NK-92 (cell line): Measurements from ENCODE around the gene ATP12A.

Source experiments
- DNase-seq: peaks from one replicate; lab custom pipeline; 2025; ENCODE audit not compliant: unreplicated experiment; lab: John Stamatoyannopoulos, UW

ATP12A gene

DNA sequence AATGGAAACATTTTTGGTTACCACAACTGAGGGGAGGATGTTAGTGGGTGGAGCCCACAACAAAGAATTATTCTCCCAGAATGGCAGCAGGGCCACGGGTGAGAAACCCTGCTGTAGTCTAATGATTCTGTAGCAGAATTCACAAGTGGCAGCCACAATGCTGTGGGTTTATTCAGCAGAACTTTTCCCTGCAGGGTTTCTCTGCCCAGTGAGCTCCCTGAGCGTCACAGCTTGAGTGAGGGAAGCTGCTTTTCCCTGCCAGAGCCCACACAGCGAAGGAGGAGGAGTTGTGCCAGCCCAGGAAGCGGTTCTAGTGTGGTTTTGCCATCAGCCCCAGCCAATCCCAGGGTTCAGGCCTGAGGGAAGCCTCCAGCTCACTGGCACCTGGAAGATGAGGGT, 4.4 kb downstream of the ATP12A start:
- no peak for DNase-seq

DNA sequence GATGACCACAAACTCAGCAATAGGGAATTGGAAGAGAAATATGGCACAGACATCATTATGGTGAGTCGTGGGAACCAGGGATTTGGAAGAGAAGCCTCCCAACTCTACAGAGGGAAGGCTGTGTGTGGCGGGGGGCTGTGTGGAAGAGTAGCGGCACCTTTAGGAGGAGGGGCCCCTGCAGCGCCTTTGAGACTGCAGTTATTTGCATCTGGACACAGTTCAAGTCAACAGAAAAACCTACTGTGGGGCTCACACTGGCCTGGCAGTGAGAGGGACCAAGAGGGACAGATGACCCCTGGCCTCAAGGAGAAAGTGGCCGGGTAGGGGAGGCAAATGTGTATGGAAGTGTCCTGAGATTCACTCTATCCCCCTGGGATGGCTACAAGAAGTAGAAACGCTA, 5.1 kb downstream of the ATP12A start:
- no peak for DNase-seq

DNA sequence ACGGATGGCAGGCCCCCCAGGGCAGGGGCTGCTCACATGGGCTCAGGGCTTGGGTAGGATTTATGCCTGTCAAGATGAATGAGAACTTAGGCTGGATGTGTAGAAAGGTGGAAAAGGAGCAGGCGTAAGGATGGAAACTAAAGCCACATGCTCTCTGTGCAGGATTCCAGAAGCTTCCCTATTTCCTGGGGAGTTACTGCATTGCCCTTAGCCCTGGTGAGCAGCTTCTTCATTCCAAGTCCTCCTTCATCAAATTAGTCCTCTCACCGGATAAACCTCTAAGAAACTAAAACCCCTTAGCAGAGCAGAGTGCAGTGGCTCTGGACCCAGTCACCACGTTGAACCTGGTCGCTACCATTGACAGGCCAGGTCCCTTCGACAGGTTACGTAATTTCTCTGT, 7.4 kb downstream of the ATP12A start:
- DNase-seq = no peak

DNA sequence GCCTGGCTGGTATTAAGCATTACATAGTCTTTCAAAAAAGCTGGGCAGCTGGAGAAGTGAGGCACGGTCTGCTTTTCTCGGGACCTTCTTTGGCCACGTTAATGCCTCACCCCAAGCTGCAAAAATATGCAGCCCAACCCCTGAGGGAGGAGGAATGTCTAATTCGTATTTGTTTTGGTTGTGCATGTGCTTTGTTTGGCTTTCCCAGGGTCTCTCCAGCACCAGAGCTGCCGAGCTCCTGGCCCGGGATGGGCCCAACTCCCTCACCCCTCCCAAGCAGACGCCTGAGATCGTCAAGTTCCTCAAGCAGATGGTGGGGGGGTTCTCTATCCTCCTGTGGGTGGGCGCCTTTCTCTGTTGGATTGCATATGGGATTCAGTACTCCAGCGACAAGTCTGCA, 7.9 kb downstream of the ATP12A start:
- DNase-seq = no peak

DNA sequence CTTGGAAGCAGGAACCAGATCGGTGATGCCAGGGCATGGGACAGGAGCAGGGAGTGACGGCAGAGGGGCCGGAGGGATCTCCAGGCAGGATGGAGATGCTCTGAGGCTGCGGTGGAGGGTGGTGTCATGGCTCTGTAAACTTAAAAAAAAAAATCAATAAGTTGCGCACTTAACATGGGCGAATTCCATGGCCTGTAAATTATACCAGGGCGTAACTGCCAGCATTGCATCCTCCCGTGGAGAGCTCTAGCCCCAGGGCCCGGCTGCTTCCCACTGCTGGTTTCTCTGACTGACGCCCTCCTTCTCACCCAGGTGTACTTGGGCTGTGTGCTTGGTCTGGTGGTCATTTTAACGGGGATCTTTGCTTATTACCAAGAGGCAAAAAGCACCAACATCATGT, 8.7 kb downstream of the ATP12A start:
- DNase-seq = no peak

DNA sequence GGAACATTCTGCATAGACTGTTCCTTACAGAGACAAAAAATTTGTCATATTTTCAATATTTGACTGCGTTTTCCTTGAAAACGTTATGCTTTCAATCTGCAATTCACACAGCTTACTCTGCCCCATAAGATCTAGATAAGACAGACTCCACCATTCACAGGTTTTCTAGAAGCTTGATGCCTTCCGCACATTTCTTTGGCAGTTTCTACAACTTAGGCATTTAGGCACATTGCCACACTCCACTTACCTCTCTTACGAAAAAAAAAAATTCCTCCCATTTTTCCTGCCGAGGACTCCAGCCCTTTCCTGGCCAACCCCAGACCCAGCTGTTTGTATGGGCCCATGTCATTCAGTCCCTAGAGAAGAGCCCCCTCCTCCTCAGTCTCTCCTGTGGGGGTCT, 11.2 kb downstream of the ATP12A start:
- DNase-seq = no peak

DNA sequence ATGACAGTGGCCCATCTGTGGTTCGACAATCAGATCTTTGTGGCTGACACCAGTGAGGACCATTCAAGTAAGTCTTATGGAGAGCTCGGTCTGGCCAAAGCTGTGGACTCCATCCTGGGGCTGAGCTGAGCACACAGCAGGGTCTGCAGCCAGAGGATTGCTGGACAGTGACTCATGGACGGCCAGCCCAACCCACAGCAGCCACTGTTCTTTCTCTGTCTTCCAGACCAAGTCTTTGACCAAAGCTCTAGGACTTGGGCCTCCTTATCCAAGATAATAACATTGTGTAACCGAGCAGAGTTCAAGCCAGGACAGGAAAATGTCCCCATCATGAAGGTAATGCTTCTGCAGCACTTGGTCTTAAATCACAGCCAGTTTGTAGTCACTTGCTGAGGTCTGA, 12.4 kb downstream of the ATP12A start:
- DNase-seq = no peak

DNA sequence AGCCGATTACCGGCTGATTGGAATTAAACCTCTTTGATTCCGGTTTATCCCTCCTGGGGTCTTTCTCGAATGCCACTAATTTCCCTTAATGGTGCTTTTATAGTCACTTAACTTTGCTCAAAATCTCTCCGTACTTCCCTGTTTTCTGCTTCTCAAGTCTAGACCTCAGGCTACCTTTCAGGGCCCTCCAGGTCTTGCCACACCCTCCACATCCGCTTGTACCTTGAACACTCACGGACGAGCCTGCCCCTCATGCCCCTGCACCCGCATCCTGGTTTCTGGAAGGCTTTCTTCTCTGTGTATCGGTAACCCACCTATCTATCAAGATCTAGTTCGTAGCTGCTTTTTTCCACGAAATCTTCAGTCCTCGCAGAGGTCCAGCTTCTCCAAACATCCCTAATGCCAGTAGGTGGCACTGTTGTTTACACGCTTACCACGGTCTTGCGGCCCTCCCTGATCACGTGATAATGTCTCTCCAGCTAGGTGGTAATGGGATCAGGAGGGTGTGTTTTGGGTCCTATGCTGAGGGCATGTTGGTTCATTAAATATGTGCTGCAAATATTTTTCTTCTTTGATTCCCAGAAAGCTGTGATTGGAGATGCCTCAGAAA, 13.8 kb downstream of the ATP12A start:
- DNase-seq = no peak

DNA sequence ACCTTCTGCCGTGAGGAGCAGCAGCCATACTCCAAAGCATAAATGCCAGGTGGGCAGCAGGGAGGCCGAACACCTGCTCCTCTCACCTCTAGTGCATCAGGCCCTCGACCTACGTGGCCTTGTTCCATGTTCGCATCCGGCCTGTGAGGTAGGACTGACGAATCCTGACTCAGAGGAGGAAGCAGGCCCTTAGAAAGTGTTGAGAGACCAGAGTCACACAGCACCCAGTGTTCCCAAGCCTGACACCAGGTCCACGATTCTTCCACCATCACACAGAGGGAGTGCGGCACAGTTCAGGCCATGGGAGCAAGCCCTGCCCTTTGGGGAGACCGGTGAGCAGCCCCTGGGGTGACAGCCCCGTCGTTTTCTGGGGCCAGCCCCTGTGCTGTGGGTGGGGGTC, 14.7 kb downstream of the ATP12A start:
- no peak for DNase-seq

DNA sequence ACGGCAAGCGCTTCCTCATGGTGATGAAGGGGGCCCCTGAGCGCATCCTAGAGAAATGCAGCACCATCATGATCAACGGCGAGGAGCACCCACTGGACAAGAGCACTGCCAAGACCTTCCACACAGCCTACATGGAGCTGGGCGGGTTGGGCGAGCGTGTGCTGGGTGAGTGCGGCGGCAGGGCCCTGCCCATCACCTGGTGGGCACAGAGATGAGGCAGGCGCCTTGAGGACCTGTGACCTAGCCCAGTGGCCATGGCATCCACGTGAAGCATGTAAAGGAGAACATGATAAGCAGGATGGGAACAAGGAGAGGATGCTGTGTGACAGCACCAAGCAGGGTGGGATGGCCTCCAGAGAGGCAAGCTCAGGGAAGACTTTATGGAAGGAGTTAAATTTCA, 18.5 kb downstream of the ATP12A start:
- DNase-seq = no peak

DNA sequence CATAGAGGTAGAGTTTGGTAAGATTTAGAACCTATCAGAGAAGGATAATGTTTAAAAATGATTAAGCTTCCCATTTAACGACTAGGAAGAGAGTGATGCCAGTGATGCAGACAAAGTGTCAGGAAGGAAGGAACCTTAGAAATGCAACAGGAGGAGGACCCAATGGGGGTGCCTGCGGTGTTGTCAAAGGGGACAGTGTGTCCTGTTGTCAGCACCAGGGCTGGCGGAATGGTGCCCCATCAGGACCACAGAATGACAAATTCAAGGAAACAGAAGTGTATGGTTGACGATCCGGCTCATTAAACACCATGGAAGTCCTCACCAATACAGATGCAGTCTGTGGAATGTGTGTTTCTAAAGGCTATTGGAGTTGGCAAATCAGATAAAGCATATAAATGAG, 19.3 kb downstream of the ATP12A start:
- no peak for DNase-seq

DNA sequence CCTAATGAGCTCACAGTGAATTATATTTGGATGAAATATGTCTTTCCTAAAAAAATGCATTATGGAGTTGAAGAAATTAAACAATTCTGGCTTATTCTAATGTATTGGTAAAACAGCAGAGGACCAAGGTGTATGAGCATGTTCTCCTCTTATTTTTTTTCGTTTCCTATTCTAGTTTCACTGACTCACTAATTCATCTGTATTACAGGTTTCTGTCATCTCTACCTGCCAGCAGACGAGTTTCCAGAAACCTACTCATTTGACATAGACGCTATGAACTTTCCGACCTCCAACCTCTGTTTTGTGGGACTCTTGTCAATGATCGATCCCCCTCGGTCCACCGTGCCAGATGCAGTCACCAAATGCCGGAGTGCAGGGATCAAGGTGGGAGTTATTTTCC, 20.3 kb downstream of the ATP12A start:
- DNase-seq = no peak

DNA sequence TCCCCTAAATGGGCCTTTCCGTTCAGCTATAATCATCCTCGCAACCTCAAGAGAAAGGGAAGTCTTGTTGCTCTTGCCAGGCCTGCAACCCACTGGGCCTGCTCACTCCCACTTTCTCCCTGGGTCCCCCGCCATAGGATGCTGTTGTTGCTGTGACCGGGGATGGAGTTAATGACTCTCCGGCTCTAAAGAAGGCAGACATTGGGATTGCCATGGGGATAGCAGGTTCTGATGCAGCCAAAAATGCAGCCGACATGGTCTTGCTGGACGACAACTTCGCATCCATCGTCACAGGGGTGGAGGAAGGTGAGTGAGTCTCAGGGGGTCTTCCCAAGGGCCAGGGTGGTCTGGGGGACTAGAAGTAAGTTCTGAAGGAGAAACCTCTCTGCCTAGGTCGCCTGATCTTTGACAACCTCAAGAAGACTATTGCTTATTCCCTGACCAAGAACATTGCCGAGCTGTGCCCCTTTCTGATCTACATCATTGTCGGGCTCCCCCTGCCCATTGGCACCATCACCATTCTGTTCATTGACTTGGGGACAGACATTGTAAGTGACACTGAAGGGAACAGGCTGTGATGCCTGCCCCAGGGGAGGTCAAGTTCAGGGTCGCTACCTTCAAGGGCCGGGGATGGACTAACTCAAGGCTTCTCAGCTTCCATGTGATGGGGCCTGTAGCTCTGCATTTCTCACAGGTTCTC, 26.8 kb downstream of the ATP12A start:
- no peak for DNase-seq

DNA sequence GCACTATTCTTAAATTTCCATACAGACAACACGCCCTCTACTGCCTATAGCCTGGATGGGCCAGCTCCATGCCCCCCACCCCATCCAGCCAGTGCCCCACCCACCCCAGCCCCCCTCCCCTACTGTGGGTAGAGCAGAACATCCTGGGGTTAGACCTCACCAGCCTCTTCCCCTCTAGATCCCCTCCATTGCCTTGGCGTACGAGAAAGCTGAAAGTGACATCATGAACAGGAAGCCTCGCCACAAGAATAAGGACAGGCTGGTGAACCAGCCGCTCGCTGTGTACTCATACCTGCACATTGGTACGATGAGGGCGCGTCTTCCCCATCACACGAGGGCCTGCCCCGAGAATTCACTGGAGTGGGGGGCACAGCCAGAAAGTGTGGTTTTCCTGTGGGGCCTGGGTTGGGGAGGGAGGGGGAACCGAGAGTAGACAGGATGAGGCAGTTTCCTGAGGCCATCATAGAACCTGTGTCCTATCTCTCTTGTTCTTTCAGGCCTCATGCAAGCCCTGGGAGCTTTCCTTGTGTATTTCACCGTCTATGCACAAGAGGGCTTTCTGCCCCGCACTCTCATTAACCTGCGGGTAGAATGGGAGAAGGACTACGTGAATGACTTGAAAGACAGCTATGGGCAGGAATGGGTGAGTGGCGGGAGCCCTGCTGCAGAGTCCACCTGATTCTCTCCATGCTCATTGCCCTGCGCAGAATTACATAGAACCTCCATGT, 29.1 kb downstream of the ATP12A start:
- no peak for DNase-seq

DNA sequence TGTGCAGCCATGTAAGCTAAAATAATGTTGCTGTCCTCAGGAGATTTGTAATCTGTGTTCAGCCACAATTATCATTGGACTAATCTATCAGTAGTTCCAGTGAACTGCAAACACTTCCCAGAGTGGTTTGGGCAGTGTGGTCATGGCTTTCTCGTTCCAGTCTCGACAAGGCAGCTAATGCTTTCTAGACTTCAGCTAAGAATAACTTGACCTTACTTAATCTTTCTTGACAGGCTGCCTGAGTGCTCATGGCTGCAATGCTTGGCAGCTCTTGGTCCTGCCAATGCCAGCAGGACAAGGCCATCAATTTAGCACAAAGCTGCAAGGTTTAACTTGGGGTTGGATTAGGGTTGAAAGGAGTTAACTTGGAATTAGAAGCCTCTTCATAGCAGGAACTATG, 32.8 kb downstream of the ATP12A start:
- no peak for DNase-seq

DNA sequence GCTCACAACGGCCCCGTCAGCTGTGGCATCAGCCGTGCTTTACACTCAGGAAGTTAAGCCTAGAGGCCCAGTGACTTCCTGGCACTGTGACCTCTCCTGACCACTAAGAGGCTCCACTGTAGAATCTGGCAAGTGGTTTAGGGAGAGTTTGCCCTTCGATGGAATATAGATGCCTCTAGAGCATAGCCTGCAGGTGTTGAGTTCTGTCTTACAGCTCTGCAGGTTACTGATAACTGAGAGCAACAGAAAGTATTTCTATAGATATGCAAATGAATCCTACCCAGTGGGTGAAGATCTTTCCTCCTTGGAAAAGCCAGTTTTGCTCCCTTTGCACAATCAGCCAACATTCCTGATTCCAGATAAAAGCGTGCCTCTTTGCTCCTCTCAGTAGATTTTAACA, 35.8 kb downstream of the ATP12A start:
- no peak for DNase-seq

DNA sequence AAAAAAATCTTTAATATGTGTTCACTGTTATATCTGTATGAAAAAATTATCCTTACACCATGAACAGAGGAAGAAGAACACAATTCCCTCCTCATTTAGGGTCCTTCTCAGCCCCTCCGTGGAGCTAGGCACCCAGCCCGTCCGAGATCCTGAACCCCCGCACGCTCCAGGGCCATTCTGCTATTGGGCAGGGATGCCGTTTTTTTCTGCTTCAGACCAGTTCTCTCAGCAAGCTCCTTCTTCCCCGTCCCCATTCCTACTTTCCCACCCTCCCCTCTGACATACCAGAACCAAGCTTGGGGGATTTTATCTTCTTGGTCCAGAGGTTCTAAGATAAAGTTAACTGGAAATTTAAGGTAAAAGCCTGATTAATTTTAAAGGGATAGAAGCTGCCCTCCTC, 36.2 kb downstream of the ATP12A start:
- DNase-seq = no peak

DNA sequence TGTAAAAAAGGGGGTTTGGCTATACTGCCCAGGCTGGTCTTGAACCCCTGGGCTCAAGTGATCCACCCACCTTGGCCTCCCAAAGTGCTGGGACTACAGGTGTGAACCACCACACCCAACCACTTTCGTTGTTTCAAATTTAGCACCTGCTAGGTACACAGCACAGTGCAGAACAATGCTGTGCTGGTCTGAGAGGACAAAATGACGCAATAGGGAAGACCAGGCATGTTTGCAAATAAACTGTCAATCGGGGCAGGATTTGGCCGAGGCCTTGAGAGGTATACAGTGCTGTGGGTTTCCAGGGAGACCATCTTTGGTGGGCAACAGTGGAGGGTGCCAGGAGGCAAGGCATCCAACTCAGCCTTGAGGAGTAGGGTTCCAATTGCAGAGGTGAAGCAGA, 37.0 kb downstream of the ATP12A start:
- no peak for DNase-seq

DNA sequence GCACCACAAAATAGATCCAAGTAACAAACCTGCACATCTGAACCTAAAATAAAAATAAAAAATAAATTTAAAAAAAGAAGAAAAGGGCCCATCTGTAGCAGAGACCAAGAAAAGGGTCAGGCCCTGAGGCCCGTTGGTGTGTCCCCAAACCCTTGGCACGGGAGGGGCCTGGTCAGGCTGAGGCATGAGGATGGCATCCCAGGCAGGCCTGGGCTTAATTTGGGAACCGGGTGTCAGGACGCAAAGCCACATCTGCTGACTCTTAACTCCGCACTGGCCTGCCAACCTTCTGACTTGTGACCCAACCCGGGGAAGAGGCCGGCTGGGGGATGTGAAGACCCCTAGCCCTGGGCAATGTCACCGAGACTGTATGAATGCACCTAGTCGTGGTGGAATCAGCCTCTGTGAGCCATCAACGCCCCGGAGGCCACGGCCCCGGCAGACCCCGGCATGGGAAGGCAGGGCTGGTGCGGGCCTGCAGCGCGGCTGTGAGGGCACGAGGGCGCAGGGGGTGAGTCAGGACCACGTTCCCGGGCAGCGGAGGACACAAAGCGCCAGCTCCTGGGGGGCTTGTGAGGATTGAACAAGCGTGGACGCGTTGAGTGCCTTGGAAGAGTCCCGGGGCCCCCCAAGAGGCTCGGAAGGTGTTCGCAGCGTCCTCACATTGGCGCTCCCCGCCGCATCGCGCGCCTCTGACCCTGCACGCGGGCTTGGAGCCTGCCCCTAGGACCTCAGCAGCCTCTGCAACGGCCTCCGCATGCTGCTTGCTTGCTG, 38.2 kb downstream of the ATP12A start:
- DNase-seq = no peak

DNA sequence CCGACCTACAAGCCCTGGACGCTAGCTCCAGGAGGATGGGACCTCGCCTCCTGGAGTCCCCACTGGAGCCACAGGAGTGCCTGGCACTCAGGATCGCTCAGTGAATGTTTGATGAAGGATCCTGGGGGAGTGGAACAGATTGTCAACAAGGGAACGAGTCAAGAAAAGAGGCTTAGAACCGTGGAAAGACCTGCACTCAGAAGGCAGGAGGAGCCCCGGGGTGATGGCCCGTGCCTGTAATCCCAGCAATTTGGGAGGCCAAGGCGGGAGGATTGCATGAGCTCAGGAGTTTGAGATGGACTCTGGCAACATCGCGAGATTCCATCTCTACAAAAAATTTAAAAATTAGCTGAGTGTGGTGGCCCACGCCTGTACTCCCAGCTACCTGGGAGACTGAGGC, 38.9 kb downstream of the ATP12A start:
- no peak for DNase-seq

DNA sequence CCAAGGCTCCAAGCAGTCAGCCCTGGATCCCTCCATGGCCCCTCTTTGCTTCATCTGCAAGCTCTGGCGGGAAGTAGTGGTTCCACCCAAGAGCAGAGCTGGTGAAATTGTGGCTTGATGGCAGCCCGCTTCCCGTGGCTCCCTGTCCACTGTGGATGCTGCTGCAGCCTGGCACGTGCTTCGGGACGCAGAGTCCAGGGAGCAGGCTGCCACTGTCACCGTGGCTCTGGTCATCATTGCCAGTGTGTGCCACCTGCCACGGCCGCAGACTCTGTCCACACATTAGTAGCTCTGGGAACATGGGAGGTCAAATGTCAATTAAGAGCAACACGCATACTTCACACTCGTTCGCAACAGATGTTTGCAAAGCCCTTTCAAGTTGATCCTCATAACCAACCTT, 43.0 kb downstream of the ATP12A start:
- DNase-seq = no peak

DNA sequence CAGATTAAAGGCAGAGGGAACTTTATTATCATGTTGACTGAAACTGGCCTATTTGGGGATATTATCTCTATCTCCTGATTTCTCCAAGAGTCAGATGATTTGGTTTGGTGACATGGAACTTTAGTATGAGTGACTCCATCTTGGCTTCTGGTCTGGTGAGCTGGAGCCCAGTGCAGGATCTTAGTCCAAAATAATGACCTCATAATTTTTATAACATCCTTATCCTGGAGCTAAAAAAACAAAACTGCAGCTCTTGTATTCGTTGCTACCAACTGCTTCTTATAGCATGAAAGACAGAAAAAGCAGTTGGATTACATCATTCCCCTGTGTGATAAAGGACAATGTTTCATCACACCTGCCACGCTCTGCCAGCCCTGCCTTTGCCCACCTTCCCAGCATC, 44.5 kb downstream of the ATP12A start:
- DNase-seq = no peak
